SH-SY5Y (cell line): ENCODE results near the gene TGFA.

Experiments
- GATA2 ChIP-seq: IDR thresholded peaks from 2 replicates; pipeline ENCODE4 v1.6.1; 2011; ENCODE audit warnings: mild to moderate bottlenecking, low read depth, low read length
- GATA3 ChIP-seq: IDR thresholded peaks from 2 replicates; pipeline ENCODE4 v1.6.1; 2011; ENCODE audit warnings: low read depth, mild to moderate bottlenecking, low read length, moderate library complexity

Gene TGFA

DNA sequence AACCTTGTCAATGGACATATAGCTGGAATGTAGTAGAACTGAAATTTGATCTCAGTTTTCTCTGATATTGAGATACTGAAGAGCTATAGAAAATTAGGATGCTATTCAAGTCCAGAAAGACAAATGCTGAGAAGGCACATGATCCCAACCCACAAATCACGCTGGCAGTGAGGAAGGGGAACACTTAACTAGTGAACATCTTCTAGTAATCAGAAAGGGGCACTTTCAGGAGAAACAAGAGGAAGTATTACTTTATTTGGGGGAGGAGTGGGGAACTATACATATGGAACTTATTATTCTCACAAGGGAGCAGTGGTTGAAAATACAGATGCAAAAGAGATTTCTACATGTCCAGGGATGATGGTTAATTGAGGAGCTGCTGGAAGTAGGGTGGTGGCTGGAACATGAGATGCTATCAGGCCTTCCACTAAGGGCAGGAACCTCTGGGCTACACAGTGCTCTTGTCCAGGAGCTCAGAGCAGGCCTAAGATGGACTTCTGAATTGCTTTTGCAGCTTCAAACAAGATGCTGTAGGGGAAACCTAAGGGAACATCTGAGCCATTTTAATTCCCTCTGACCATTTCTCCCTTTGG, 79.3 kb downstream of the TGFA start:
- peak; percentile 40 for TF ChIP-seq GATA3
- TF ChIP-seq GATA2: peak; percentile 78

DNA sequence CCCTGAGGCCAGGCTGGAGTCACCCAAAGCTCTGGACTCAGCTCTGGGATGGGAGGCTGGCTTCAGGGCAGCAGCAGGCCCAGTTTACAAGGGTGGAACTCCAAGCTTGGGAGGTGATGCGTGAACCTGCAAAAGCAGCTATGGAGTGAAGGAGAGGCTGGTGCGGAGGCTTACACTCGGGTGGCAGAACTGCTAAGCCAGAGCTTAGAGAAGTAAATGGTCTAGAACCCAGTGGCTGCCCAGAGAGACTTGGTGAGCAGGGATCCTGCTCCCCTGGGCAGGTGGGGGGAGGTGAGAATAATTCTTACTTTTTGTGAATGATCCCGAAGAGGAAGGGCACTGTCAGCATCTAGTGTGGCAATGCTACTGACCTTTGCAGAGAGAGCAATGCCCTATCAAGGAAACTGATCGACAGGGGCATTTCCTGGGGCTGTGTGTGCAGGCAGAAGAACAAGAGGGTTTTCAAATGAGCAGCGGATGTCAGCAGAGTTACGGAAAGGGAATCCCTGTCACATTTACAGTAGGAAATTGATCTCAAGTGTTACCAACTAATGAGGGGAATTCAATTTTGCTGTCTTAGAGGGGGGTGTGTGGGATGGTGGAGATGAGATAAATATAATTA, 80.4 kb downstream of the TGFA start:
- TF ChIP-seq GATA2 (peak; percentile 64), GATA3 (no peak)

DNA sequence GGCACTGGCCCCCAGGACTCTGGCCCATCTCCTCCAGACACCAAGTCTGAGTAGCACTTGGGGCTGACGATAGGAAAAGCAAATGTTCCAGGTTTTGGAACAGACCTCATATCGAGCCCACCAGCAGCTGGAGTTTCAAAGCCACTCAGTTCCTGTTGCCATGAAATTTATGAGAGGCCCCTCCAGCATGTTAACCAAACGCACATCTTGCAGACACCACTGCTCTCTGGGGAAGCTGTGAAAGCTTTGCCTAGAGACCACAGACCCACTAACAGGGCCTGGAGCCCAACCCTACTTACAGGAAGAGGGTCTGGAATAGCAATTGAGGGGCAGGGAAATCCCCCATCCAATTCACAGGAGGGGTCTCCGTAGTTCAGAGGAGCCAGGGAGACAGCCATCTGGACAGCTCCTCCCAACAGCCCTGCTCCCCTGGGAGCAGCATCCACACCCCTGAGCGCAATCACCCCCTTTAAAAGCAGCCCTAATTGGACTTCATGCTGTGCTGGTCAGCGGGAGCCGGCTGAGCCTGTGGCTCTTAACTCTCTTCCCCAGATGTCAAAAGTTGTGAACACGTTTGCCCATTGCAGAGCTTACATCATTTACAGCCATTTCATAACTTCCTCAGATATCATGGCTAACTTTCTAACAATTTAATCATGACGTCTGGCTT, 81.3 kb downstream of the TGFA start:
- TF ChIP-seq GATA2 (no peak), GATA3 (no peak)

DNA sequence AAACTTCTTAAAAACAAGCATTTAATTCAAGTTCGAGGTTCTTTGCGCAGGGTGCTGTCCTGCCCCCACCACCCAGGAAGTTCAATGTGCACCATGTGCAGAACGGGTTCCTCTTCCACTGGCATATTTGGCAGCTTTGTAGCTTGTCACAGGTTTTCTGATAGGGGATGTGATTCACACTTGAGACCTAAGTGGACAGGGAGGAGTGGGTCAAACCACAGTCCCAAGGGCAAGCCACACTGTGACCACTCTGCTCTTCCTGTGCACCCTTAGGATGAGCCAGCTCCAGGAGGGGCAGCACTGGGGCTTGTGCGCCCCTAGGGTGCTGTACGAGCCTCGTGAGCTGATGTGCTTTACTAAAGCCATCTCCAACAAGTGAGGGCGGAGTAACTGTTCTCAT, 82.5 kb downstream of the TGFA start:
- no peak for TF ChIP-seq GATA2
- TF ChIP-seq GATA3: no peak

DNA sequence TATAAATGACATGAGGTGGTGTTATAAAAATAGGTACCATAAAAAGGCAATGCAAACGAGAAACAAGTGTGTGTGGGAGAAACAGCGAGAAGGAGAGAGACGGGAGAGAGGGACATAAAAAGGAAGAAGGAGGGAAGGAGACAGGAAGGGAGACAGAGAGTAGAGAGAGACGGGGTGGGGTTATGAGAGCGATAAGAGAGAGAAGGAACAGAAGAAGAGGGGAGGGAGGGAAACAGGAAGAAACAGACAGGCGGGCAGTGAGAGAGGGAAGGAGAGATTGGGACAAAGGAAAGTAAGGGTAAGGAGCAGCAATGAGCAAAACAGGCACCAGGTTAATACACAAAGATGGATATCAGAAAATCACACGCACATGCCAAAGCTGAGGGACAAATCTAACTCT, 83.7 kb downstream of the TGFA start:
- no peak for TF ChIP-seq GATA2
- TF ChIP-seq GATA3: no peak

DNA sequence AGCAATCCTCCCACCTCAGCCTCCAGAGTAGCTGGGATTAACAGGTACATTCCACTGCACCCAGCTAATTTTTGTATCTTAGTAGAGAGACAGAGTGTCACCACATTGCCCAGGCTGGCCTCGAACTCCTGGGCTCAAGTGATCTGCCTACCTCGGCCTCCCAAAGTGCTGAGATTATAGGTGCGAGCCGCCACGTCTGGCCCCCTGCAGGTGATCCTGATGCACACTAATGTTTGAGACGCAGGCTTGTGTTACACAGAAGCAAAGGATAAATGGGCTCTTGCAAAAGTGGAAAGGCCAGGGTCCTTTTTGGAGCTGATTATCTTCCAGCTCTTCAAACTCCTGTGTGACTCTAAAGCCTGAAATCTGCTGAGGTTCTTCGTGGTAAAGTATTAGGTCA, 84.2 kb downstream of the TGFA start:
- TF ChIP-seq GATA3 (no peak), GATA2 (no peak)

DNA sequence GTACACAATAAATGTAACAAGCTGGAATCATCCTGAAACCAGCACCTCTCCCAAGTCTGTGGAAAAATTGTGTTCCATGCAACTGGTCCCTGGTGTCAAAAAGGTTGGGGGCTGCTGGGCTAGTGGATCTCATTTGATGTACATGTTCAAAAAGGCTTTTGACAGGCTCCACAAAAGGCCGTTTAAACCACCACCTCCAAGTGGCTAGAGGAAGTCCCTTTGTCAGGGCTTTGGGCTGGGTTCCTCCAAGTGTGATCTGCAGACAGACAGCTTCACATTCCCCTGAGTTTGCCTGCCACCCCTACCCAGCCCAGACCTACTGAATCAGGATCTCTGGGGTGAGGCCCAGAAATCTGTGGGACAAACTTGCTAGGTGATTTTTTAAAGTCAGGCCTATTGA, 84.7 kb downstream of the TGFA start:
- TF ChIP-seq GATA3 (no peak), GATA2 (no peak)

DNA sequence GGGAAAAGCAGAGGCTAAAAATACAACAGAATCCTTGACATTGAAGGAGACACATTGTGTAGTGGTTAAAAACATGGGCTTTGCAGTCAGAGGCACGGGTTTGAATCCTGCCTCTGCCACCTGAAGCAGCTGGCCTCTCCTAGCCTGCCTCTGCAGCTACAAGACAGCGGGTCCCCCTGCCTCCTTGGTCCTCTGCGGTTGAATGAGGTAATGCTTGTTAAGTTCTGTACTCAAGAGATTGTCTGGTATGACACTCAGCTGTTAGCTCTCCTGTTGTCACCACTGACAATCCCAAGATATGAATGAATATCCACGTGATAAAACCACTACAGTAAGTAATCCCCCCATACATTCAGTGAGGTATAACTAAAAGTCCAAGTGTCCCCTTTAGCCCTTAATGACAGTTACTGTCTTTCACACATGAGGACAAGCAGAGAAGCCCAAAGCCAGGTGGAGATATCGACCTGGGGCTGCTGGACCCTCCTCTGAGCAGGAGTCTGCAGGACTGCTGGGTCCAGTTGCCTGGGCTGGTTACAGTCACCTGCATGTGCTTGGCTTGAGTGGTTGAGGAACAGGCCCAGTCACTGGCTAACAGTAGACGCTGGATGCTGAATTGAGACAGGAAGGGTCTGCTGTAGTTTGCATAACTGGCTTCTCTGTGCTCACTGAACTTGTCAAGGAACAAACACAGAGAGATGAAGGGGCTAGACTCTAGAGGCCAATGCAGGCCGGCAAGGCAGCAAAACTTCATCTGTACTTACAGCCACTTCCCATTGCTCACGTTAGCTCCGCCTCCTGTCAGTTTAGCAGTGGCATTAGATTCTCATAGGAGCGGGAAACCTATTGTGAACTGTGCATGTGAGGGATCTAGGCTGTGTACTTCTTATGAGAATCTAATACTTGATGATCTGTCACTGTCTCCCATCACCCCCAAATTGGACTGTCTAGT, 85.5 kb downstream of the TGFA start:
- no peak for TF ChIP-seq GATA2
- no peak for TF ChIP-seq GATA3

DNA sequence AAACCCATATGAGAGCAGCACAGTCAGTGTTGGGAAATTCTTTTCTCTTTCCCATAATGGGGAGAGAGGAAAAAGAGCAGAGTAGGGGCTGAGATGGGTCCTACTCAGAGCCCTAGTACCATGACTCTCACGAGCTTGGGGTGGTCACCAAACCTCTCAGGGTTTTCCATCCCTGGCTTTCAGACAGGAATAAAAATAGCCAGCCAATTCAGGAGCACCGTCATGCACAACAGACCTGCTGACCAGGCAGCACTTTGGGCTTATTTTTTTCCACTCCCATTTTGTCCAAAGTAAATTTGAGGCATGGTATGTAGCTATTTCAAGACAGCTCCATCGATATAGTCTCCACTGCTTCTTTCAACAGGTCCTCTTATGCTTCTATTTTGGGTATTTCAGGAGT, 86.4 kb downstream of the TGFA start:
- TF ChIP-seq GATA3: no peak
- no peak for TF ChIP-seq GATA2

DNA sequence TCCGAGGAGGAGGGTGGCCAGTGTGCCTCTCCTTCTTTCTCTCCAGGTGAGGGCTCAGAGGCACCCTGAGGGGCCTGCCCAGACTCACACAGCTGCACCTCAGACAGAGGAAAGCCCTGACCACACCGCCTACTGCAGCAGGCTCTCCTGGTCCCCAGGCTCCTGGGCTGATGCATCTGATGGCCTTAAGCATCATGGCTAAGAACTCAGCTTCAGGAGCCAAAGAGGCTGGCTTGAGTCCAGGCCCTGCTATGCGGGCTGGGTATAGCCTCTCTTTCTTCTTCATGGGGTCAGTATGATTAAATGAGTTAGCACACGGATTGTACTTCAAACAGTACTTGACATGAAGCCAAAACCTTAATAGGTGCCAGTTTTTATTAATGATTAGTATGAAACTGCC, 89.6 kb downstream of the TGFA start:
- TF ChIP-seq GATA3 (no peak), GATA2 (no peak)

DNA sequence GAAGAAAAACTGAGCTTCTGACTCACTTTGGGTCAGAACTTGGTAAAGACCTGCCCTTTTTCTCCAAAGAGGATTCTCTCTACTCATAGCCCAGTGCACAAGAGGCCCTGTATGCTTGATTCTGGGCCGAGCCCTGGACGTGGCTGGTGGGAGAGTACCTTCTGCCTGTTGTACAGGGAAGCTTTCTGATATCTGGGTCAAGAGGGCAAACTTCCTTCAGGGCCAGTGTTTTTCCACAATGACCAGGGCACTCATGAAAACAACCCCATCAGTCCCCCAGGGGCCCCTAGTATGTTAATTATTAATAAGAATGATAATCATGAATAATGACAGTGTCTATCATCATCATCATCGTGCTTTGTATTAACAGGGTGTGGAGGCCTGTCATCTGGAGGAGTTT, 90.0 kb downstream of the TGFA start:
- TF ChIP-seq GATA3 (no peak), GATA2 (no peak)

DNA sequence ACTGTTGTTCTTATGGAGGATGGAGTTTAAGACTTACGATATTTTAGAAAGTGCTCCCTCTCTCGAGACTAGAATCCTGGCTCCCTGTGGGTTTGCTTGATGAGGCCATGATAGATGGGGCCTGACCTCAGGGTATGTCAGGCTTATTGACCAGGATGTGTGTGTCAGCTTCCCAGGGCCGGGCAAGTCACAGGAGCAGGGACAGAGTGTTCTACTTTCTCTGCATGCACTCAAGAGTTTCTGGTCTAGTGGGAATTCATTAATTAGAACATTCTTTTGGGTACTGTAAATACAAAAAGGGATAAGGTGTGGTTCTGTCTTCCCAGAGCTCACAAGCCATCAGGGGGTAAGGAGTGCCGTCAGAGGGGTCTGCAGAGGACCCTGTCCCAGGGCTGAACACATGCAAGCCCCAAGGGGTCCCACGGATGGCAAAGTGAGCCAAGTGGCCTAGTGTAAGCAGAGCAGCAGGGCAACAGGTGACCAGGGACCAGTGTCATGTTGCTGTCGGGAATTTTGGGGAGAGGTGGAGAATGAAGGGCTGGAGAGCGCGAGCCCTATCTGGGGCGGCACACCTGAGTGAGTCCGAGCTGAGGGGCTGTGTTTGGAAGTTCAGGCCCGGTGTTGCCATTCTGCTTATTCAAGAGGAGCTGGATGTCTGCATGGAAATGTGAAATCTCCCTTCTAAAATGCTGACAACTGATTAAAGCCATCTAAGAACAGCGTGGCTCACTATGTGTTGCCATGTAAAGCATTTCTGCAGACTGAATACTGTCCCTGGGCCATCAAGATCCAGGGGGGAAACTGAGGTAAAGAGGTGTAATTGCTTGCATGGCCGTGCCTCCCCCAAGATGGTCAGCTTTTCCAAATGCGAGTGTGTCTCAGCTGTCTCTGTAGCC, 91.4 kb downstream of the TGFA start:
- TF ChIP-seq GATA3: no peak
- TF ChIP-seq GATA2: no peak

DNA sequence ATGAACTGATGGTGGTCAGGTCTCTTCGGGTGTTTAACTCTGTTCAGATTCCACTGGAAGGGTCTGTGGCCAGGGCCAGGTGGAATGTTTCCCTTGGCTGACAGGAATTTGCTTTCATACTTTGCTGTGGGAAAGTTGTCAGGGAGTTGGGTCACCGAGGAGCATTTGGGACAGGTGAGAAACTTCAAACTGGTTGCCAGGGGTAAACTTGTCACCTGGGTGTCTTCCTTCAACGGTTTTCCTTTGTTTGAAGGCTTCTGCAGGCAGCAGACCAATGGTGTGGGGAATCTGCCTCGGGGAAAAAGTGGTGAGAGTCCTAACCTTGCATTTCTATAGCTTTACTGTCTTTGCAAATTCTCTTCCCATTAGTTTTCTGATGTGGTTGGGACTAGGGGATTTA, 92.2 kb downstream of the TGFA start:
- TF ChIP-seq GATA3 (no peak), GATA2 (no peak)

DNA sequence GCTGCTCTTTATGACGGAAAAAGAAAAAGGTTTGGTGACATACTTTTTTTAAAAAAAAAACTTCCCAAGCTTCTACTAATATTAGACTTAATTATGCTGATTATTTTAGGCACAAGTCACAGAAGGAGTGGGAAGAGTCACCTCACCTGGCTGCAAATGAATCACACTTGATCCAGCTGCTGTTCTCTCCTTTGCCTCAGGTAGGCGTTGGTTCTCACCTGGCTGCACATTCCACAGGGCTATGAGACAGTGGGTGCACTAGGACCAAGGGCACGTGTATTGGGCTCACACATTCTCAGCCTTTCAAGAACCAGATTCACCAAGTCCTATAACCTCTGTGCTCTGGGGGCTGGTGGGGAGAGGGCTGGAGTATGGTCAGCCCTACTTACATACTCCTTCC, 93.3 kb downstream of the TGFA start:
- TF ChIP-seq GATA2 (no peak), GATA3 (no peak)
